MM.1S (cell line): ENCODE measurements around the gene TMEFF2.

Source experiments
- DNase-seq: peaks from one replicate; pipeline ENCODE4 v3.0.0-alpha.2; 2015
- H2AFZ ChIP-seq: fragments of 300-600 bp; sonication (generic); 2 replicates; pipeline ENCODE4 v1.6.0; 2016; ENCODE audit warnings: antibody characterized with exemption, low read length
- H3F3A ChIP-seq: fragments of 300-600 bp; sonication (generic); 2 replicates; pipeline ENCODE4 v1.6.1; 2016; ENCODE audit warnings: mild to moderate bottlenecking, antibody characterized with exemption, low read length, moderate library complexity, mixed read lengths; ENCODE audit not compliant: insufficient read depth
- H3K27ac ChIP-seq: fragments of 300-600 bp; sonication (generic); 2 replicates; pipeline ENCODE4 v1.5.1; 2016; ENCODE audit warnings: mild to moderate bottlenecking, low read length
- H3K27me3 ChIP-seq: fragments of 300-600 bp; sonication (generic); replicated peaks from 2 replicates; pipeline ENCODE4 v1.6.0; 2016; ENCODE audit warnings: low read length; ENCODE audit not compliant: insufficient read depth
- H3K36me3 ChIP-seq: fragments of 300-600 bp; sonication (generic); replicated peaks from 2 replicates; pipeline ENCODE4 v1.6.1; 2016; ENCODE audit warnings: mild to moderate bottlenecking, low read length, mixed read lengths; ENCODE audit not compliant: insufficient read depth
- H3K4me1 ChIP-seq: fragments of 300-600 bp; sonication (generic); 2 replicates; pipeline ENCODE4 v1.6.1; 2016; ENCODE audit warnings: low read length, mixed read lengths
- H3K4me2 ChIP-seq: fragments of 300-600 bp; sonication (generic); 2 replicates; pipeline ENCODE4 v1.6.0; 2016; ENCODE audit warnings: low read depth, low read length
- H3K4me3 ChIP-seq: fragments of 300-600 bp; sonication (generic); 2 replicates; pipeline ENCODE4 v1.5.1; 2016; ENCODE audit warnings: low read length, mixed read lengths
- H3K79me2 ChIP-seq: fragments of 300-600 bp; sonication (generic); 2 replicates; pipeline ENCODE4 v1.6.1; 2016; ENCODE audit warnings: mixed run types, low read length, mixed read lengths
- H3K9ac ChIP-seq: fragments of 300-600 bp; sonication (generic); 2 replicates; pipeline ENCODE4 v1.6.1; 2016; ENCODE audit warnings: low read length, mixed read lengths
- H3K9me2 ChIP-seq: fragments of 300-600 bp; sonication (generic); replicated peaks from 2 replicates; pipeline ENCODE4 v1.6.1; 2016; ENCODE audit warnings: mild to moderate bottlenecking, low read length, mixed read lengths; ENCODE audit not compliant: insufficient read depth
- H3K9me3 ChIP-seq: fragments of 300-600 bp; sonication (generic); replicated peaks from 2 replicates; pipeline ENCODE4 v1.6.1; 2016; ENCODE audit warnings: mild to moderate bottlenecking, low read length, mixed read lengths; ENCODE audit not compliant: insufficient read depth
- H4K20me1 ChIP-seq: fragments of 300-600 bp; sonication (generic); 2 replicates; pipeline ENCODE4 v1.6.1; 2016; ENCODE audit warnings: mild to moderate bottlenecking, low read length, moderate library complexity, mixed read lengths; ENCODE audit not compliant: insufficient read depth
- CTCF ChIP-seq: fragments of 300-600 bp; sonication (generic); IDR thresholded peaks from 2 replicates; pipeline ENCODE4 v1.5.1; 2016; ENCODE audit warnings: antibody characterized with exemption, low read length, mixed read lengths
- EZH2 ChIP-seq: fragments of 300-600 bp; sonication (generic); optimal IDR thresholded peaks from 2 replicates; pipeline ENCODE3; 2017; ENCODE audit warnings: low read depth, mild to moderate bottlenecking, antibody characterized with exemption, low read length, mixed read lengths
- EZH2phosphoT487 ChIP-seq: fragments of 300-600 bp; sonication (generic); IDR thresholded peaks from 2 replicates; pipeline ENCODE4 v1.6.1; 2018; ENCODE audit warnings: antibody characterized with exemption, low read length

The TMEFF2 gene

GRCh38 chr2:192208848-192209247 is 14.1 kb upstream of the TMEFF2 start:
- H2AFZ ChIP-seq: no peak overlapping the region

GRCh38 chr2:192206399-192206798 is 11.7 kb upstream of the TMEFF2 start:
- DNase-seq: no peak
- Histone ChIP-seq H2AFZ (no peak overlapping the region), H3F3A (no peaks in the 10 kb centered on the region)

More at GRCh38 chr2:192208848-192209247, 14.1 kb upstream of the TMEFF2 start:
- H3K4me1 ChIP-seq: no peaks in the 10 kb centered on the region
- H3K27ac ChIP-seq: no peak overlapping the region
- H3K4me2 ChIP-seq: no peak overlapping the region
- TF ChIP-seq EZH2: no peak
- TF ChIP-seq CTCF: no peak
- TF ChIP-seq EZH2phosphoT487: no peak
- H3K9me3 ChIP-seq: no peaks in the 10 kb centered on the region
- H3K36me3 ChIP-seq: no peaks in the 10 kb centered on the region
- no peak overlapping the region for H3K4me3 ChIP-seq
- no peaks in the 10 kb centered on the region for H3K79me2 ChIP-seq
- no peaks in the 10 kb centered on the region for H3F3A ChIP-seq
- no peak for DNase-seq
- H3K9ac ChIP-seq: no peak overlapping the region
- no peaks in the 10 kb centered on the region for H3K9me2 ChIP-seq
- no peaks in the 10 kb centered on the region for H3K27me3 ChIP-seq
- no peaks in the 10 kb centered on the region for H4K20me1 ChIP-seq

GRCh38 chr2:192203876-192204275 is 9.1 kb upstream of the TMEFF2 start:
- Histone ChIP-seq H3K4me3 (no peak overlapping the region), H4K20me1 (no peaks in the 10 kb centered on the region), H3K9me2 (no peaks in the 10 kb centered on the region), H3K4me1 (no peaks in the 10 kb centered on the region), H3K4me2 (no peak overlapping the region), H3K27me3 (no peaks in the 10 kb centered on the region), H3K36me3 (no peaks in the 10 kb centered on the region), H3K79me2 (no peaks in the 10 kb centered on the region), H3K9me3 (no peaks in the 10 kb centered on the region), H3K9ac (no peak overlapping the region), H3K27ac (no peak overlapping the region), H2AFZ (no peak overlapping the region), H3F3A (no peaks in the 10 kb centered on the region)
- TF ChIP-seq EZH2 (no peak), EZH2phosphoT487 (no peak), CTCF (no peak)
- no peak for DNase-seq

More at GRCh38 chr2:192206399-192206798, 11.7 kb upstream of the TMEFF2 start:
- H3K27me3 ChIP-seq: no peaks in the 10 kb centered on the region
- no peak overlapping the region for H3K9ac ChIP-seq
- H3K9me3 ChIP-seq: no peaks in the 10 kb centered on the region
- TF ChIP-seq EZH2phosphoT487: no peak
- no peak for TF ChIP-seq CTCF
- TF ChIP-seq EZH2: no peak
- H3K27ac ChIP-seq: no peak overlapping the region
- no peaks in the 10 kb centered on the region for H3K36me3 ChIP-seq
- no peak overlapping the region for H3K4me3 ChIP-seq
- no peaks in the 10 kb centered on the region for H4K20me1 ChIP-seq
- H3K9me2 ChIP-seq: no peaks in the 10 kb centered on the region
- no peaks in the 10 kb centered on the region for H3K79me2 ChIP-seq
- H3K4me2 ChIP-seq: no peak overlapping the region
- H3K4me1 ChIP-seq: no peaks in the 10 kb centered on the region
